AG09309 (cell line): ENCODE measurements around the gene PARVA.

Source experiments
- DNase-seq: peaks from one replicate; pipeline ENCODE4 v3.0.0-alpha.2; 2010; ENCODE audit warnings: low read depth
- H3K4me3 ChIP-seq: 2 replicates; pipeline ENCODE4 v1.5.1; 2011; ENCODE audit warnings: mild to moderate bottlenecking, low read depth, low read length, moderate library complexity; ENCODE audit not compliant: control insufficient read depth
- CTCF ChIP-seq: IDR thresholded peaks from 2 replicates; pipeline ENCODE4 v1.5.1; 2011; ENCODE audit warnings: mild to moderate bottlenecking, low read depth, low read length, inconsistent platforms; ENCODE audit not compliant: insufficient read depth, control insufficient read depth; ENCODE audit errors: missing control alignments

Gene PARVA

DNA sequence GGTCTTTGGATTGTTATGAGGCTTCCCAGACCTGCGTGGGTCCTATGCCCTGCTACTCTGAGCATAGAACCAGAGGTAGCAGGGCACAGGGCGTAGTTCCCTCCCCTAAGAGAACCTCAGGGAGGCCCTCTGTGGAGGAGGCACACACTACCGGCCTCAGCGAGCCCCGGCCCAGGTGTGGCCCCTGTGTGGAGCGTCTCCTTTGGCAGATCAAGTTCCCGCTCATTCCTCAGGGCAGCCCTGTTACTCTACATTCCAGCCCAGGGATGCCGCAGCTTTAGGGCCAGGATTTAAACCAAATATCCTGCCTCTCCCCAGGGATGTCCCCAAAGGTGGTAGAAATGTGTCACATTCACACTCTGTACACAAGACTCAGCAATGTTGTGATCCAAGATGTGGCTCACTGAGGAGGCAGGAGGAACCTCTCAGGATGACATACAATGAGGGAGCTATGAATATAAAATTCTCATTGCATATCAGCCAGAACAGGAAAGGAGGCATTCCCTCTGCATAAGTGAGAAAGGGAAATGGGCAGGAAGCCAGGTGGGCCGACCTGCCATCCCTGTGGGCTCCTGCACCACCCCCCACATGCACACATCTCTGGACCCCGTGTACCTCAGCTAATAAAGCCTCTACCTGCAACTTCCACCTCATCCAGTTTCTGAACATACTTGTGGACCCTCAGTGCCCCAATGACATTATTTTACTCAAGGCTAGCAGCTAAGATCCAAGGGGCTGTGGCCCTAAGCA is 165.0 kb downstream of the PARVA start:
- no peak for TF ChIP-seq CTCF
- DNase-seq, result no peak
- H3K4me3 ChIP-seq, result no peak overlapping the region

GRCh38 chr11:12543596-12544415 is 166.4 kb downstream of the PARVA start:
- no peak for TF ChIP-seq CTCF
- no peak for DNase-seq
- no peak overlapping the region for H3K4me3 ChIP-seq

GRCh38 chr11:12544986-12545775 is 167.8 kb downstream of the PARVA start:
- no peak overlapping the region for H3K4me3 ChIP-seq
- no peak for DNase-seq
- TF ChIP-seq CTCF, result no peak

- H3K4me3 ChIP-seq, result no peak overlapping the region
- TF ChIP-seq CTCF, result no peak
- no peak for DNase-seq
Observed at GRCh38 chr11:12546122-12546521, 168.8 kb downstream of the PARVA start.

DNA sequence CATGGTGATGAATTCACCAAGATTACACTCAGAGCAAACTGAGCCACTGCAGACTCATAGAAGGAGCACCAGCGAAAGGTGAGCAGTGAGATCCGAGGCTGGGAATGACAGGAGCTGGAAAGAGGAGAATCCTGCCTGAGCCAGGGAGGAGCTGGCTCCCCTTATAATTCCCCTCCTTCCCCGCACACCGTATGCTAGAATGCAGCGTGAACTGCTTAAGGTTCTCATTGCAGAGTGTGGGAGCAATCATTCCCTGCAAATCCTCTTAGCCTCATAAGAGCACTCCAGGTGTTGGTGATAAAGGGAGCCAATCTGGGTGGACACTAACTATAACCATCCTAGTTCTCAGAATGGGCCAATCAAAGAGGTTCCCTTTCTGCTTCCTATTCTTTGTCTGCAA is 169.3 kb downstream of the PARVA start:
- no peak for TF ChIP-seq CTCF
- no peak for DNase-seq
- H3K4me3 ChIP-seq, result no peak overlapping the region

GRCh38 chr11:12547953-12548650 is 170.7 kb downstream of the PARVA start:
- DNase-seq, result no peak
- TF ChIP-seq CTCF, result no peak
- H3K4me3 ChIP-seq, result no peak overlapping the region
